NCI-H2107 treated with DMSO at 0.1 percent for 48 hours (cell line): ENCODE measurements around the gene CEP72.

Experiments used
- DNase-seq: peaks from one replicate; lab custom pipeline; 2025; ENCODE audit not compliant: unreplicated experiment; lab: John Stamatoyannopoulos, UW

Gene CEP72

DNA sequence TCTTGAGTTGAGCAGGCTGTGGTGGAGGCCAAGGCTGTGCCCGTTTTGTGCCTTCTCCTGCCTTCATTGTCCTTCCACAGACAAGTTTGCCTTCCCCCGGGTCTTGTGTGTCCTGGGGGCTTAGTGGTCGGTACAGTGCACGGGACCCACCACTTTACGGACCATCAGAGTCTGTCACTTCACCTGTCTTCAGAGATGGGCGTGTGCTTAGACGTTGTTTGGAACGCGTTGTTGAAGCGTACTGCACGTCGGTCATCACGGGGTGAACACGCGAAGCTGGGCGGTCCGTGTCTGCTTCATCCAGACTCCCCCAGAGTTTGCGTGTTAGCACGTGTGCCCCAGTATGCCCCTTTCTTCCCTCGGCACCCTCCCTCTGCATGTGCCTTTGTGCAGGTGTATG, 24.8 kb downstream of the CEP72 start:
- DNase-seq: no peak

DNA sequence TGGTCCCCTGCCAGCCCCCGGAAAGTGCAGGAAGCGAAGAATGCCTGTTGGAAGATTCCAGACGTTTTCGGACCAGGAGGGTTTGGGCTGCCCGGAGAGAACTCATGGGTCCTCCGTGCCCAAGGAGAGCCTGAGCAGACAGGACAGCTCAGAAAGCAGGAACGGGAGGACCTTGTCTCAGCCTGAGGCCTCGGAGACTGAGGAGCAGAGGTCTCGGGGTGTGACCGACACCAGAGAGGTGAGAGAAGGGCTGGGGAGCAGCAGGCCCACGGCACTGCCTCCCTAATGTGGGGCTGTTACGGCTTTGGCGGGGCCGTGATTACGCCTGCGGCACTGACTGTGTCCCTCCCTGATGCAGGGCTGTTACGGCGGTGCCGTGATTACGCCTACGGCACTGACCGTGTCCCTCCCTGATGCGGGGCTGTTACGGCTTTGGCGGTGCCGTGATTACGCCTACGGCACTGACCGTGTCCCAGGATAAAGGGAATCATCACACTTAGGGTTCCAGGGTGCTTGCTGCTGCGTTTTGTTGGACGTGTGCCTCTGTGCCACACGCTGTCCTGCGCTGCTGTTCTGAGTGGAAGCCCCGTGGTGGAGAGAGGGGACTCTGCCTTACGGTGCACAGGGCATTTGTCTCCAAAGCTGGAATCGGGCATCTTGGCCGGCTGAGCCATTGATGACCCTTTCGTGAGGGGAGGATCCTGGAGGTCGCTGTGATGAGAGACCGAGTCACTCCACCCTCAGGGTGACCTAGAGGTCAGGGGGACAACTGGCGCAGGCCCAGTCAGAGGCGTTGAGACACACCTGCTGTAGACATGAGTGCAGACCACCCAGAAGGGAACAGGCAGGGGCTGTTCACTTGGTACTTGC, 25.7 kb downstream of the CEP72 start:
- DNase-seq: no peak

DNA sequence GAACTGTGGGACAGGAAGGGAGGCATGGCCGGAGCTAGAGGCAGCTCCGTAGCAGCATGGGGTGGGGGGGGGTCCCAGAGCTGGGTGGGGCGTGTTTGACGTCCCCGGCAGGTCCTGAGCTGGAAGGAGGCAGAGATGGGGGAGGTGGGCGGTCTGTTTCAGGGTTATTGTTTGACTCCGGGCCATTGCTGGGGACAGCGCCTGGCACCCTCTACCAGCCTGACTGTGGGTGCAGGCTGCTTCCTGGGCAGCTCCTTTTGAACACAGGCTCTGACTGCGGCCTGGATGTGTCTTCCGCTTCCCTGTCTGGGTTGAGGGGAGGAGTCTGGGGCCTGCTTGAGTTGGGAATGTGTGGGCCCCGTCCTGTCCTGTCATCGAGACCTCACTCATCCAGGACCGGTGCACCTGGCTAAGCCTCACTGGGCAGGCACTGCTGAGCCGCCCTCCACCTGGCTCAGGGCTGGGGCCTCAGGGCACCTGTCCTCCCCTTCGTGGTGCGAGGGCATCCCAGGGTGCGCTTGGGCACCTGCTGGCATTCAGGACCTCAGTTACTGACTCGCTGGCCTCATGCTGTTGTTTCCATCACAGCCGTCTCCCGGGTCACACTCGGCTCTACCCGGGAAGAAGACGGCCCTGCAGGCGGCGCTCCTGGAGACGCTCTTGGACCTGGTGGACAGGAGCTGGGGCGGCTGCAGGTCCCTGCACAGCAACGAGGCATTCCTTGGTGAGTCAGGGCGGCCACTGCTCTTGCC, 26.5 kb downstream of the CEP72 start:
- no peak for DNase-seq

DNA sequence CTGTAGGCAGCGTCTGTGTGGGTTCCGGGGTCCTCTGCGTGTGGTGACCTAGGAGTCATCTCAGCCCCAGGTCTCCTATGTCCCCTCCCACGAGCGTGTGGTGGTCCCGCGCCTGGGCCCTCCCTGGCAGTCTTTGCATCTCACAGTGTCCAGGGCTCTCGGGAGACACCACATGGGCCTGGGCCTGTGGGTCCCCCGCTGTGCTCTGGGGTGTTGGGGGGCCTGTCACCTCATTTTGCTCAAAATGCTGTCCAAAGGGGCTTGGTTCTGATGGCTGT, 27.1 kb downstream of the CEP72 start:
- DNase-seq: no peak

DNA sequence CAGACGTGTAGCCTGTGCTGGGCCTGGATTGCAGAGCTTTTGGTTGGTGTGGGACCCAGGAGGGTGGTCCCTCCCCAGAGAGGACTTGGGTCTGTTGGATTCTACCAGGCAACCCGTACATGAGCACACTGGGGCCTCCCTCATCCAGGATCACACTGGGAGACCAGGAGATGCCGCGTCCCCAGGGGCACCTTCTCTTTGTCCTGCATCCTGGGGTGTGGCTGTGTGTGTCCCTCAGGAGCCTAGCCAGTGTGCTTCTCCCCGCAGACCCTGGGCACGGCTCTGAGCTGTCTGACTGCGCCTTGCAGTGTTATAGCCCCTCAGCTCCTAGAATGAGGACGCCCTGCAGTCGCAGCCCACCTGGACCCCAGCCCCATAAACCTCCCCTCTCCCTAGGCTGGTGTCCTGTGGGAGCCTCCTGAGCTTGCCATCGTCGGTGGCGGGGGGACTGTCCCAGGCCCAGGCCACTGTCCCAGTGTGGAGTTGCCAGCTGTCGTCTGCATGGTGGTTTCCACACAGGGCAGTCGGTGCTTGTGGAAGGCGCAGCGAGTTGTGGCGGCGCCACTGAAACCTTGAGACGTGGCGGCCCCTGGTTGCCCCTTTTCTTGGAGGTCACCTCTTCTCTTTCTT, 27.6 kb downstream of the CEP72 start:
- DNase-seq: no peak

DNA sequence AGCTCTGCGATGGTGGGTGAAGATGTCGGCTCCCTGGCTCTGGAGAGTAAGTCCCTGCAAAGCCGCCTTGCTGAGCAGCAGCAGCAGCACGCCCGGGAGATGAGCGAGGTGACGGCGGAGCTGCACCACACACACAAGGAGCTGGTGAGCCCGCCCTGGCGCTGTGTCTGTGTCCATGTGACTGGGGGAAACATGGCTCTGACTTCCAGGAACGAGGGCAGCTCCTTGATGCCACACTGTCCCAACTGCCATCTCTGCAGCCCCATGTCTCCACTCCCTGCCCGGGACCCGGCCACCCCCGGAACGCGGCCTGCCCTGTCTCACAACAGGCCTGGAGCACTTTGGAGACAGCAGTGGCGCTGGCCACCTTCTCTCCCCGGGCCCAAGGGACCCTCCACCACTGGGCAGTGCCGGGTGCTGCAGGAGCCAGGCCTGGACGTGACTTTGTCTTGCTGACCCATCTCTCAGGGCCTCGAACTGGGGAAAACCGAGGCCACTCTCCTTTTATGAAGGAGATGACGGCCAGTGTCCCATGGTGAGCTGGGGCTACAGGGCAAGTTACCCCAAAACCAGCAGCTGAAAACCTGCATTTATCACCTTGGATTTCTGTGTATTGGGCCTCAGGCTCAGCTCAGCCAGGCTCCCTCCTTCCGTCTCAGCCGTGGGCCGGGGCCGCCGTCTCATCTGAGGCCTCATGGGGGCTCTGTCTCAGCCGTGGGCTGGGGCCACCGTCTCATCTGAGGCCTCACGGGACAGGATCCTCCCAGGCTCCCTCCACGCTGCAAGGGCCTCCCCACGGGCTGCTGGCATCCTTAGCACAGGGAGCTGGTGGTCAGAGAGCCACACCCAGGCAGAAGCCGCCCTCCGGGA, 28.6 kb downstream of the CEP72 start:
- no peak for DNase-seq

DNA sequence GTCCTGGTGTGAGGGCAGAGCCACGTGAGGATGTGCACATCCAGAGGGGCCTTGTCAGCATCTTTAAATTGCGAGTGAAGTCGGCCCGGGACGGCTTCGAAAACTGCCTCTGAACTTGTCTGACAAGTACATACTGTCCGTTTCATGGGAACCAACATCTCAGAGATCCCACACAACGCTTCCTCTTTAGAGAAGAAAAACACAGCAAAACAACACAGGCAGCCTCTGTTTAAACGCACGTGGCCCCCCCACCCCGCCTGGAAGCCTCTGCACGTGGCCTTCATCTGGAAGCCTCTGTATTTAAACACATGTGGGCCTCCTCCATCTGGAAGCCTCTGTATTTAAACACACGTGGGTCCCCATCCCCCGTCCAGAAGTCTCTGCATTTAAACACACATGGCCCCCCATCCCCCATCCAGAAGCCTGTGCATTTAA, 29.2 kb downstream of the CEP72 start:
- DNase-seq: no peak

DNA sequence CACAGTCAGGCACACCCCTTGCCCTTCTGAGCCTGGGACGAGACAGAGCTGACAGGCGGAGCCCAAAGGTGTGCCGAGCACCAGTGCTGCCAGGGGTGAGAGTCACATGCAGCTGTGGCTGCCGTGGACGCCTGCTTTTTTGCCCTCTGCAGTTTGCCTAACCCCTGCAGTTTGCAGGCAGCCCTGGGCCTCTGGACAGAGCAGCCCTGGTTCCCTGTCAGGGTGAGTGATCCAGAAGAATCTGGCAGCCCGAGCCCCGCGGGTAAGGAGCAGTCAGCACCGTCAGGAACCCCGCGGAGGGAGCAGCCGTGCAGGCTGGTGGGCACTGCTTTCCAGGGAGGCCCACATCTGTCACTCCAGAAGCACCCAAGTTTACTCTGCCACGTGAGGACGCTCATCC, 30.3 kb downstream of the CEP72 start:
- DNase-seq: no peak

DNA sequence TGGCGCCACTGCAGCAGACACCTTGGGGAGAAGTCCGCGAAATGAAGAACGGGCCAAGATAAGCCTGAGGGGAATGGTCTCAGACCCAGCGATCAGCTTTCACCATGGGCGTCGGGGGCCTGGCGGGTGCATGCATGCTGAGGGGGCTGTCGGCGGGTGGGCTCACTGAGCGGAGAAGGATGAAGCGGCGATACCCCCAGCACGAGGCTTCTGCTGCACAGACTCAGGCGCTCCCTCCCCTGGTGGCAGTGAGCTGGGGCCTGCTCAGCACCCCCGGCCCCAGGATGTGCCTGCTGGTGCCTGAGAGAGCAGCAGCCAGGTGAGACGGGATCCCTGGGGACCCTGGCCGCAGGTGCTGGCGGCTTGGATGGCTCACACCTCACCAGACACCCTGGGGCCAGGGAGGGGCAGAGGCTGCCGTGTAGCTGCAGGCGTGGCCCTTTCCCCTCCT, 31.2 kb downstream of the CEP72 start:
- peak; percentile 89 for DNase-seq

DNA sequence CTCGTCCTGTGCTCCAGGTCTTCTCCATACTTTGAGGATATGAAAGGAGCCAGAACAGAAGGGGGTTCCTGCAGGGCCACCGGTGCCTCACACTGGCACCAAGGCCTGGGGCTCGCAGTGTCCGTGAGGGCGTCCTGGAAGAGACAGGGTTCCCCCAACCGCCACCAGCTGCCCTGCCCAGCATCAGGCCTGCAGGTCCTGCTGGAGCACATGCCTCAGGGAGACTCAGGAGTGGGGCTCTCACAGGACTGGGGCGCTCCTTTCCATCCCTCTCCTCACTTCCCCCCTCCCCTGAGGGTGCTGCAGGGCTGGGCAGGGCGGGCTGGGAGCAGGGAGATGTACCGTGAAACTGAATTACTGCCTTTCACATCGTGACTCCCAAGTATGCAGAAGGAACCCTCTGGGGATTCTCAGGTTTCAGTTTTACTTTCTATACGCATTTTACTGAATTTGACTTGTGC, 31.7 kb downstream of the CEP72 start:
- peak; percentile 93 for DNase-seq

DNA sequence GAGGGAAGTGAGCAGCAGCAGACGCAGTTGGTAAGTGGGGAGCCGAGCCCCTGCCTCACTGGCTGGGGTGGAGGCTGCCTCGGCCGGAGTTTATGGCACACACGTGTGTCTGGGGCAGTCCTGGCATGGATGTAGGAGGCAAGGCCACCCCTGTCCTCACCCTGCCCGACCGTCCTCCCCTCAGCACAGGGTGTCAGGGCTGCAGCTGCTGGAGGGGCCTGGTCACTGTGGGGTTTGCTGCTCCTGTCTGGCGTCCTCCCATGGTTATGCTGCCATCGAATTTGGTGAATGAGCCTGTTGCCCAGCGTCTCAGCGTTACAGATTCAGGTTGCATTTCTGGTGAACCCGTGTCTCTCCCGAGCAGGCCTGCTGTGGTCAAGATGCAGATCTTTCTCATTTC, 32.4 kb downstream of the CEP72 start:
- no peak for DNase-seq

DNA sequence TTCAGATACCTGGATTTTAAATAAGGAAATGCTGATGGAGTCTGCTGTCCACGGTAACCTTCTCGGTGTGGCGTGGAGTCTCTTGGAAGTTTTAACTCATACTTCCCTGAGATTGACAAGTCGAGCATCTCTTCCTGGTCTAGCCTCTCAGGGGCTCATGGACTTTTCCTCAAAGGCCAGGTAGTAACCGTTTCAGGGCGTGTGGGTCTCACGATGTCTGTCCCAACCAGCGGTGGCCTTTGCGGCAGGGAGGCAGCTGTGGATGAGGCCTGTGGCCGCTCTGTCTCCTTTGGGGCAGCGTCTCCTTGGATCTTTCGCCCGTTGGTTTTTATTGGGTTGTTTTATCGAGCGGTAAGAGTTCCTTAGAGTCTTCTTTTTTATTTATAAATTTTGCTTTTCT, 32.8 kb downstream of the CEP72 start:
- no peak for DNase-seq

DNA sequence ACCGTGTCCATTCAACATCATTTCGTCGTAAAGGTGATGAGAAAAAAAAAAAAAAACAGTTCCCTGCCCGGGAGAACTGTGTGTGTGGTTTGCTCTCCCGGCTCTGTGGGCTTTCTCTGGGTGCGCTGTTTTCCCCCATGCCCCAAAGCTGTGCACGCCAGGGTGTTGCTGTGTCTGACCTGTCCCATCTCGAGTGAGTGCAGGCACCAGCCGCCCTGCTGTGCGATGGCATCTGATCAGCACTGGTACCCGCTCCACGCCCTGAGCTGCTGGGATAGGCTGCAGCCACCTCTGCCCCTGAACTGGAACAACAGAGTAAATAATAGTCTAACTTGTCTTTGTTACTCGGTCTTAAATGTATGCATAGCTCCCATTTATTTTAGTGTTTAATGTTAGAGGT, 33.3 kb downstream of the CEP72 start:
- DNase-seq: no peak

DNA sequence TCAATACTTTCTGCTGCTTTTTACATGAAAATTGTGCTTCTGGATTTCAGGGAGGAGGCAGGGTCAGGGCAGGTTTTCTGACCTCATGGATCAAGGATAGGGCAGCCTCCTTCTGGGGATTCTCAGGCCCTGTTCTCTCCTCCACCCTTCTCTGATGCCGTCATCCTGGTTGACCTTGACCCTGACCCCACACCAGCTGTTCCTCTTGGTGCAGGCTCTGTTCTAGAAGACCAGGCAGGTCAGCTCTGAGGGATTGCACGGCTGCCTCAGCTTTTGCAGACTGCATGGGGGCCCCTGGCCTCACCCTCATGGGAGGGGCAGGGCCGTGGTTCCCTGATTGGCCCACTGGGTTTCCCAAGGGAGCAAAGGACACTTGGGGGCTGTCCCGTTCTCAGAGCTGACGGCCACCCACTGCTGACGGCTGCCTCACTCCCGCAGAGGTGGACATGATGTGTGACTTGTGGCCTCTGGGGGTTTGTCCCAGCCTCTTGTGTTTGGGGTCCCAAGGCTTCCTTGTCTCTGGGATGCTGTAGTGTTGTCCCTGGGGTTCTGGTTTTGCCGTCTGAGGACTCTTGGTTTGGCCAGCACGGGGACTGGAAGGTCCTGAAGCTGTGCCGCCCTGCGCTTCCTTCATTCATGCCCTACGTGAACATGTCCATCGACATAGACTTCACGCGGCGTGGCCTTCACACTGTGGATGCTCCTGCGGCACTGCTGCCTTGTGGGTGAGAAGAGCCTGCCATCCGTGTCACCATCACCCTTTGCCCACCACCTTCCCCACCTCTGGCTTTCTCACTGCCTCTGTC, 34.5 kb downstream of the CEP72 start:
- no peak for DNase-seq

DNA sequence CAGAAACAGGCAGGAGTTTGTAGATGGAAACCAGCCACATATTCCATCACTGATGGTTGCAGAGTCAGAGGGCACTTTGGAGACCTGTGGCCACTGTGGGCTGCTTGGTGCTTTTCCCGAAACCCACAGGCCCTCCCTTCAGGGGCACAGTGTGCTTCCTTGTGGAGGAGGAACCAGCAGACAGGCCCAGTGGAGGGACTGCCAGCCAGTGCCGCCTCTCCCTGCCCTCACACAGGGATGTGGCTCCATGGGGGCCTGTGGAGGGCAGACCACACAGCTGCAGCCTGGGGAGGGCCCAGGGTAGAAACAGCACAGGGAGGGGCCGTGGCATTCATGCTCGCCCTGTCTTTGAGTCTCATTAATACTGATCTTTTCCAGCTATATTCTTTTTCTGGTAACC, 35.2 kb downstream of the CEP72 start:
- no peak for DNase-seq

DNA sequence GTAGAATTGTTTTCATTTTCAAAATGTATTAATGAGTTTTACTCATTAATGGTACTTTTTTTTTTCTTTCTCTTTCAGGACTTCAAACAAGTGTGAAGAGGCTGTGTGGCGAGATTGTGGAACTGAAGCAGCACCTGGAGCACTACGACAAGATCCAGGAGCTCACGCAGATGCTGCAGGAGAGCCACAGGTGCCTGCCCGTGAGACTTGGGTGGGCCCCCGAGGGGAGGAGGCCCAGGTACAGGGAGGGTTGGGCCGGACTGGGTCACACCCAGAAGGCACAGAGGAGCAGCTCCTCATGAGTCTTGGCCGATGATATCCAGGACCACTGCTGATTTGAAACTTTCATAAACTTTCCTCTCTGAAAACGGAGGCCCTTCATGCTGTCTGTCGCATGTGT, 35.6 kb downstream of the CEP72 start:
- no peak for DNase-seq

DNA sequence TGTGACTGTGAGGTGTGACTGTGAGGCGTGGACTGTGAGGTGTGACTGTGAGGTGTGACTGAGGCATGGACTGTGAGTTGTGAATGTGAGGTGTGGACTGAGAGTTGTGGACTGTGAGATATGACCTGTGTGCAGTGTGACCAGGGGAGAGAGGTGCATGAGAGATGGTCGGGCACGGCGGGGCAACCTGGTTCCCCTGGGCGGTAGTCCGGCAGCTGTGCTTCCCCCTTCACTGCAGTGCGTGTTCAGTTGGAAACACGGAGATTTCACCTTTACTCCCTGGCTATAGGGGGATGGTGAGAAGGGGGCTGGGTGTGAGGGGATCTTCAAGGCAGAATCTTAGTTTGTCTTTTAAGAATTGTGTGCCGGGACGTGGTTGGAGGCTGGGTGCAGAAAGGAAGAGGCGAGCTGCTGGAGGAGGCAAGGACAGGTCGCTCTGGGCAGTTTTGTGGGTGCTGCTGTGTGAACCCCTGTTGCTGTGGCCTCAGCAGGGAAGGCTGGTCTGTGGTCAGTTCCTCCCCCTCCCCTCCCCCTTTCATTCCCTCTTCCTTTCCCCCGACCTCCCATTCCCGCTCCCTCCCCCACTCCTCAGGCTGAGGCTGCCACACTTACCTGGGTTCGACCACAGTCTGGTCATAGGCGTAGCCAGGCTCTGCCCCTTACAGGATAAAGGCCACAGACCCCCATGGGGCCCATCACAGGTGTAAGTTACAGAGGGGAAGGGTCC, 39.3 kb downstream of the CEP72 start:
- no peak for DNase-seq

DNA sequence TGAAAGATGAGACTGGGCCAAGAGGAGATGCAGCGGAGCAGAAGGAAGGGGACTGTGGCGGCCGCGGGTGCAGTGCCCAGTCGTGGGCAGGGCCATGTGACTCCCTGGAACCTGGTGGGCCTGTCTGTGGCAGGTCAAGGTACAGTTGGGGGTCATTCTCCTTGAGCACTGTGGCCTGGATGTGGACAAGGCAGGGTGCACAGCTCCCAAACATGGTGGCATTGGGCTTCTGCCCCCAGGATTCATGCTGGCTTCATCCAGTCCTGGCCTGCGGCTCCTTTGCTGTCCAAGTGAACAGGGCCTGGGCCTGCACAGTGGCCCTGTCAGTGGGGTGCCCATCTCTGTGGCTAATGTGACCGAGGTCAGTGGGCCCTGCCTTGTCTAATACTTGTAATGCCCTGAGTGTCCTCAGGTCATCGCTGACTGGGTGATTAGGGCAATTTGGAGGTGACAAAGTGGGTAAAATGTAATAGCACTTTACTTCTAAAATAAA, 39.9 kb downstream of the CEP72 start:
- no peak for DNase-seq

DNA sequence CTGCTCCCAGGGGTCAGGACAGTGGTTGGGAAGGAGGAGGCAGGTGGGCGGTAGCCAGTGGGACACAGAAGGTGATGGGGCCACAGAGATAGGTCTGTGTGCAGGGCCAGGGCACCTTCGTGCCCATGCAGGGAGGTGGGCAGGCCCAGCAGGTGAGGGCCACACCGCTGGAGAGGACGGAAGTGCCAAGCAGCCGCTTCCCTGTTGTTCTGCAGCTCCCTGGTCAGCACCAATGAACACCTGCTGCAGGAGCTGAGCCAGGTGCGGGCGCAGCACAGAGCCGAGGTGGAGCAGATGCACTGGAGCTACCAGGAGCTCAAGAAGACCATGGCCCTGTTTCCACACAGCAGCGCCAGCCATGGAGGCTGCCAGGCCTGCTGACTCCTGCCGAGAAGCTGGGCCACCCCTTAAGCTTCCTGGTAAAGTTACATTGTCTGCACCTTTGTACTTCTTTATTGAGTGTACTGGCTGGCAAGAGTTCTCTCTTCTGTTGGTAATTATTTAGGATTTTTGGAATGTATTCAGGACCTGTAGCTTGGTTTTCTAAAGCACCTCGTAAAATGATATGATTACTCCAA, 40.7 kb downstream of the CEP72 start:
- peak; percentile 72 for DNase-seq
